Hepatic stellate cell (primary cell): ENCODE data around the gene COL17A1.

ENCODE experiments used
- DNase-seq: peaks from one replicate; pipeline ENCODE4 v3.0.0; 2011; ENCODE audit warnings: low spot score

The COL17A1 gene

DNA sequence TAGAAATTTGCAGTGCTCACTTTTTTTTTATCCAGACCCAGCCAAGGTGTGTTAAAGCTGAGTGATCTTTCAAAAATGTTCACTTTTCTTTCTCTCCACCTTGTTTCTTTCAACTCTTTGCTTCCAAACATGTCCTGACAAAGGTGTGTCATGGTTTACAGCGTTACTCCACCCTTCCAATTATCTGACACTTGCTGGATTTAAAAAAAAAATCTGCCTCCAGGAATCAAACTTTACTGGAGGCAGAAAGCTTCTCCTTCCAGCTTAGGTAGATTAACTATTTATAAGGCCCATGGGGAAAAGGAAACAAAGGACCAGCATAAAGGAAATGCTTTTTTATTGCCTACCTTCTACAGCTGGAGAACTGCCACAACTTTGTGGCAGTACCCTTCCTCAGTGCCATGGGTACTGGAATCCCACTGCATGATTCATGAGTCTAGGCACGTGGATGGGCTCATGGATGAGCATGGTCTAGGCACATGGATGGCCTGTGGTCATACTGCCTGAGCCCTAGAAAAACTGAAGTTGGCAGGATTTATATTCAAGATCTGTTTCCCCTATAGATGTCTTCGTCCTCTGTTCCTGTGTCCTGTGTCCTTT, at the start of gene COL17A1:
COL17A1 (minus strand) TSS at position 80 of the 600 bp plus-strand sequence. CDS start 5,207 bp downstream, outside the sequence.
- no peak for DNase-seq

DNA sequence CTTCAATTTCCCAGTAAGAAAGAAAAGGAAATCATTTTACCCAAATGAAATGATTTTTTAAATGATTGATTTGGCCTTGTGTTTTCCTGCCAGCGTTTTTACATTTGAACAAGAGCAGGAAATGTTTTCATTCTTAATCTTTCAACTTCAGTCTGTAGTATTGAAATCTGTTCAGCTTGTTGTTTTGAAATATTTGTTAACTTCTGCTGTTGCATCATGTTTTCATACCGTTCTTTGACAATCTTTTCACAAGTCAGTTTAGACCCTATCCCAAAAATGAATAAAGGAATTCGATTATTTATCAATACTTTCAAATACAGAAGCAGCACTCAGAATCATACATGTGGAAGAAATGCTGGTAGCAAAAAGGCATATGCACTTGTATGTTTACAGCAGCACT, 44.4 kb upstream of the COL17A1 start:
- no peak for DNase-seq

DNA sequence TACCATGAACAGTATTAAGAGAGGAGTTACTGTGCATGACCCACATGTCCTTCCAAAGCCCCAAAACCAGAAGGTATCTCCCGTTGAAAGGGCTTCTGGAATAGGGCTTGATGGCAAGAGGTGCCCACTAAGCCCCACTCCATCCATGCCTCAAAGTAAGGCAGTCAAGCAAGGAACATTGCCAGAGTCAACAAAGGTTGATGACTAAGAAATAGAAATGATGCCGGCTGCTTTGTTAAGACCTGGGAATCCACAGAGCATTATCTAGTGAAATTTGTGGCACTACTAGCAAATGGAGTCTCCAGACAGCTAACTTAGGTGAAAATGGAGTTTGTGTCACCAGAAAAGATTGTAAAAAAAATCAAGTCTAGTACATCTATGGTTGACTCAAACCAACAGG, 42.5 kb upstream of the COL17A1 start:
- DNase-seq = no peak

DNA sequence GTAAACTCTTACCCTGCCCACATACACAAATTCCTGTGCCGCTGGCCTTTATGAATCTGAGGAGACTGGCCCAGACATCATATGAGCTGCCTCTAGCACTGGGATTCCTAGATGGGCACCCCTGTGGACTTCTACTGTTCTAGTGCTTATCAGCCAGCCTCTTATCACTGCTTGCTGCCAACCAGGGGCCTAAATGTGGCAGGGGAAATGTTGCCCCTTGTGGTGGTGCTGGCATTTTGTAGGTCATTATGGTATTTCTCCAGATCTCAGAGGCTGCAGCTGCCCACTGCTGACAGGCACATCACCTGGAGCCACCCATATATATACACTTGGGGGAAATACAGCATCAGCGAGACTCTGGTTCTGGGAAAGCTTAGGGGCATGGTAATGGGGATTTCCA, 41.7 kb upstream of the COL17A1 start:
- no peak for DNase-seq

DNA sequence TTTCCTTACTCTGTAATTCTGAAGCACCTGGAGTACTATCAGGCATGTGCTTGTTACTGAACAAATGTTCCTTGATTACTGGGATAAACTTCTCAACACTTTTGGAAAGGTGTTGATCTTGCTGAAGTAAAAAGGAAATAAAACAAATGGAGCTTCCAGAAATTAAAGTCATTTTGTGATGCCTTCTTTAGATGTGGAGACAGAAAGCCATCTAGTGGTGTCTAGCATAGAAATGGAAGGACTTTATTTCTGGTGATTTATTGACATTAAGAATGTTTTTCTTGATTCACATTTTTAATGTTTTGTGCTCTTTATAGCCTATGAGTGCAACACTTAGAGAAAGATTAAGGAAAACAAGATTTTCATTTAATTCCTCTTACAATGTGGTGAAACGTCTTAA, 37.7 kb upstream of the COL17A1 start:
- peak; percentile 16 for DNase-seq

DNA sequence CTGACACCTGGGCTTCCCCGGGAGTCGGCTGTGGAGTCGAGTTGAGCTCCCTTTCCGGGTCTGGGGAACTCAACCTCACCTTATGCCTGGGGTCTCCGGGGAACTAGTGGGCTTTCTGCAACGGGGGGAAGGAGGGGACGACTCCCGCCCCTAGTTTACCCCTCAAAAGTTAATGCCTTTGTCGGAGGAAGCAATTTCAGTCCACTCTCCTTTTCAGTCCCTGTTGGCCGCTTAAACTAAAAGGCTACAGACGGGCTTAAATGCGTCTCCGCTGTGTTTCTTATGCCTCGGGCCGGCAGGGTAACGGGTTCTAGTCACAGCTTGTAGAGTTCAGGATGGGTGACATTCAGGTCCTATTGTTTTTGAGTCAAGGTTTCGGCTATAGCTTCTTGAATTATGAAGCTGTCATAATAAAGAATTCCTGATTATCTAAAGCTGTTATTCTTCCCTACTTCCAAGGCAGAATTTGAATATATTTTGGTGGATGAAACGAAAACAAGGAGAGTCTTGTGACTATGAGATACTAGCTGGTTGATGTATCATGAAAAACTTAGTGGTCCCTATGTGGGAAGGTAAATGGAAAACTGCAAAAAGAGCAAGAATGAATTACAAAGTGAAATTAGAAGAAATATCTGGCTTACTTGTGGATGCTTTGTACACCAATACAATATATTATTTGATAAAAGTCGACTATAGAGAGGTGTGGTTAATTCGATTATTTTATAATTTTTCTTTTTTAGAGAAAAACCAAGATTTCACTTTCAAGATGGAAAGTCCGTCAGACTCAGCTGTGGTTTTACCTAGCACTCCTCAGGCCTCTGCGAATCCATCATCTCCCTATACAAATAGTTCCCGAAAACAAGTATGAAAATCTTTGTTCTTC, 36.8 kb upstream of the COL17A1 start:
- DNase-seq = peak; percentile 8

DNA sequence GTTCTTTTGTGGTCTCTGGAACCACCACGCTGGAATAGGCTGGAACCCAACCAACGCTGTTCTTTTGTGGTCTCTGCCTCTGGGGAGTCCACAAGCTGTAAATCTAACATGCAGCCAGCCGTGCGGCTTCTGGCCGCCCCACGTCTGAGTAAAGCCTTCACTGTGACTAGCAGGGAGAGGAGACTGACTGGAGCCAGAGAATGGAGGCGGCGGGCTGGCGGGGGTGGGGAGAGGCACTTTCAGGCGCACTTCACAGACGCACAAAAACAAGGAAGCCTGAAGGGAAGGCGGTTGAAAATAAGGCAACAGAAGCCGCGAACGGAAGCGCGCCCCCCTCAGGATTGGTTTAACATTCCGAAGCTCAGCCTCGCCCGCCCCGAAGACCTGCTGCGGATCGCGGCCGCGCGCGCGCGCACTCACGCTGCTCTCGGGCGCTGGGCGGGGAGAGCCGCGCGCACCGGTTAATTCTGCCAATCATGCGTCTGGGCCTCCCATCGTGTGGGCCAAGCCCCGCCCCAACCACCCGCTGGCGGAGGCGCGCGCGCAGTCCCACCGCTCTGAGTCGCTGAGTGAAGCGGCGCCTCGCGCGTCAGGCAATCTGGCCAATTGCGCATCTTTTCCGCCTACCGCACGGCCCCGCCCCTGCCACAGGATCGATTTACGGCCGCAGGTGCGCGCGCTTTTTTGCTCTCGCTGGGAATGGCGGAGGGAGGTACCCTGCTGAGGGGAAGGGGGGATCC, 36.0 kb upstream of the COL17A1 start, which contains the start of gene SFR1:
SFR1 (plus strand) TSS at position 687 of the 740 bp plus-strand sequence; CDS start at position 700, 13 bp downstream.
- DNase-seq = peak; percentile 94

DNA sequence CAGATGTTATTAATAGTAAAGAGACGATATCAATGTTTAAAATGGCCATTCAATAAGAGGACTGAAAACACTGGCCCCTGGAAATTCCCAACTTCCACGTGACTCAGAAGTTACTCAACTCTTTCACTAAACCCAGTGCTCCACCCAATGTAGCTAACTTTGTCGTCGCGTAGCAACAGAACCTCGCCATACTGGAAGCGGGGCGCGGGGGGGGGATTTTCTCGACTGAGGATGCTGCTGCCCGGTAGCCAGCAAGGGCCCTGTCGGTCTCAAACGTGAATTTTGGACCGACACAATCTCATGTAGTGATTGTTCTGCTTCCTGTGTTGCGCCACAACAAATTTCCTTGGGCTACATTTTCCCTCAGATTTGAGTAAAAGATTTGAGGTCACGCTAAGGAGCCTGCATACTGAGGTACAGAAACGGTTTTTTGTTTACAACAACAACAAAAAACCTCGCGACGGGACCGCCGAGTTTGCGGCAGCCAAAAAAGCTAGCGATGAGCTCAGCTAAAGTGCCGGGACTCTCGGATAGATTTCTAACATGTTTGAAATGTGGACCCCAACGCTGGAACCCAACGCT, 35.3 kb upstream of the COL17A1 start:
- peak; percentile 80 for DNase-seq

DNA sequence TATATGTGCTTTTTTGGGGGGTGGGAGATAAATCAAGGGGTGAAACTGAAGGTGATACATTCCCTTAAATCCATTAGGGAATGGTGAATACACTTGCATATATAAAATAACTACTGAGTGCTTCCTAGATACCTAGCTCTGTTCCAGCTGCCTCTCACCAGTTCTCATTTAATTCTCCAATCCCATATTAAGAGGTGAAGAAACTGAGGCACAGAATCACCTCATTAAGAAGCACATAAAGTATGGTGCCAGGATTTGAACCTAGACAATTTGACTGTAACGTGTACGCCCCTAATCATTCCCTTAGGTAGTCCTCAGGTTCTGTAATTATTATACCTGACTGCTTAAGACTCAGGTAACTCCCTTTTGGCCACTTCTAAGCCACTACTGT, 34.8 kb upstream of the COL17A1 start:
- no peak for DNase-seq

DNA sequence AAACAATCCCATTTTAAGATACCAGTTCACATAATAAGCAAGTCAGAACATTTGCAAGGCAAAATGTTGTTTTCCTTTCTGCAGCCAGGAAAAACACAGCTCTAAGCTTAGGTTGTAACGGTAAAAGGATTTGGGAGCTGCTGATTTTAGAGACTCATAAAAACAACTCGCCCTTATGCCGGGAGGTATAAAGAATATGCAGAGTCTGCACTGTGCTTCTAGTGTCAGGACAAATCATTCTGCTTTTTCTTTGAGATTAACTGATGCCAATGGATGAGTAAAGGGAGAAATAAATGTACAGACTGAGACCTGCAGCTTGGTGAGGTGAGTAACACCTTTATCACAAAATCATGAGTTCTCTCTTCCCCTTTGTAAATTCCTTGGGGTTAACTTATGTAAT, 34.3 kb upstream of the COL17A1 start:
- no peak for DNase-seq

DNA sequence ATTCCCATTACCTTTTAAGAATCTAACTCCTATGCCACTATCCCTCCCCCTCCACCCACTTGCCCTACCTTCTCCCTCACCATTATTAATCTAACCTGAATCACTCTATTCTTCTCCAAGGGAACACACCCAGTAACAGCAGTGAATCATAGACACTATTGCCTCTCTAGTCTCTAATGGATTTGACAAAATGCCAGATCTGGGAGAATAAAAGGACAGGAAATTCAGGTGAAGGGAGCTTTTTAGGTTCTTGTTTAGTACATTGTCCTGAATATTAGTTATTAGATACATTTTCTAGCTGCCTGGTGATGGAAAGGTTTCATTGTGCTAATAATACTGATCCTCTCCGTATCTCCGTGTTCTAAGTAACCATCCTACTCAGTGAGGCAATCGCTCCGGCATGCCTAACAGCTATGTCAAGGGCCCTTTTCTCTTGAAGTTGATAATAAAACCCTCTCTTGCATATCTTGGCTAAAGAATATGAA, 32.2 kb upstream of the COL17A1 start:
- no peak for DNase-seq

DNA sequence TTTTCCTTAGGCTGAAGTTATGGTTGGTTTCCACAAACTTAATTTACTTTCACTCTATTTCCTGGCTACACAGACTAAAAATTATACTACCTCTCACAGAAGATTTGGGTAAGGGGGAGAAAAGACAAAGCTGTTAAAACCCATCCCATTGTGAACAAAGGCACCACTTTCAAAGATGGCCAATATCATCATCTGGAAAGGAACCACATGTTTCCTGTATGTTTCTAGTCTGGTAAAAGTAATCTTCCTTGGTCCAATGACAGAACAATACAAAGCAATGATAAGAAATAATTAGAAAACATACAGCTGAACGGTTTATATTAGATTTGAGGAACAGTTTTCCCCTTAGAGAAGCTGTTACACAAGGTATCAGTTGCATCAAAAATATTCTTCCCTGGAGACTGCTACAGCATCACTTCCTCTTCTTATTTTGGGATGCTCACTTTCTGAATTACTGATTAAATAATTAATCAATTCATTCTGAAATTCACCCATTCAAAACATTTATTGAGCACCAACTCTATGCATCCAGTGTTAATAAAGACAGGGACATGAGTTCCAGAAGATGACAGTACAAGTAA, 27.8 kb upstream of the COL17A1 start:
- no peak for DNase-seq

DNA sequence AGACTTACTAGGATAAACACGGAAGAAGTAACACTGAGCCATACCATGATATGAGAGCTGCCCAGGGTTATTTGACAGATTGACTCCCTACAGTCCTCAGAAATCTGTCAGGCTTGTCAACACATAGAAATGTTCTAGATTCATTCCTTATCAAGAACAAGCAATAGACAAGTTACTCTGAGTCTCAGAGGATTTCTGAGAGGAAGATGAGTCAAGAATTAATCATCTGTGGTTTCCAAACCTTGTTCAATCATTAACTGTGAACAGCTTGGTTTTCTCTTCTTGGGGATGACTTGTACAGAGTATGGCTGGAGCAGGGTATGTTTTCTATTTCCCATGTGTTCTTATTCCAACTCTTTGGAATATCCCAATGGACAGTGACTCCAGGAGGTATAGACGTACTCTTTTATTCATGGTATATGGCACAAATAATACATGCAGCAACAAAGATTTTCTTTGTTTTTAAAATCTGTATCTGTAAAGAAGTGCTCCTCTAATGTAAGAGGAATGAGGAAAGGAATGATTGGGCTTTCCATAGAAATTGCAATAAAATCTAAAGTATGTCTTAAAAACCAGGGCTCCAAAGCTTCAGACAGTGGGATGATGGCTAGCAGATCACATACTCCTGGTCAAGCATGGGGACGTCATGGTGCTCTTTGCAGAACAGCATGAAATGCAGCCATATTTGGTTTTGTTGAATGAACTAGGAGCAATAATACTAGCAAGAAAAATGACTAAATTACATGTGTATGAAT, 24.4 kb upstream of the COL17A1 start:
- DNase-seq = peak; percentile 32

DNA sequence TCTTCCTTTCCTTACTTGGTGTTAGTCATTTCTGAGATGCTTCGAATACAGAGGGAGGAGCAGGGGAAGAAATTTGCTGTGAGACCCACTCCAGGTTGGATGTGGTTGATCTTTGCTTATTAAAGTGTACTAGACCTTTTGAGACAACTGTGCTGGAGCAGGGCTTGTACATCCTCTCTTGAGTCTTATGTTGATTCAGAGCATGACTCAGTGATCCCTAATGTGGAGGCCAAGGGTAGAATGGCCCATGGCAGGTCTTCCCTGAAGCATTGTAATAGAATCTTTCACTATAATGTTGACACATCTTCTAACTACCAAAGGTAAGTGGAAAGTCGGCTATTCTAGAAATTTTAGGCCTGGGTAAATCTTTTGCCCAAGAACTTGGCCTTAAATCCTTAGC, 19.2 kb upstream of the COL17A1 start:
- DNase-seq = no peak

DNA sequence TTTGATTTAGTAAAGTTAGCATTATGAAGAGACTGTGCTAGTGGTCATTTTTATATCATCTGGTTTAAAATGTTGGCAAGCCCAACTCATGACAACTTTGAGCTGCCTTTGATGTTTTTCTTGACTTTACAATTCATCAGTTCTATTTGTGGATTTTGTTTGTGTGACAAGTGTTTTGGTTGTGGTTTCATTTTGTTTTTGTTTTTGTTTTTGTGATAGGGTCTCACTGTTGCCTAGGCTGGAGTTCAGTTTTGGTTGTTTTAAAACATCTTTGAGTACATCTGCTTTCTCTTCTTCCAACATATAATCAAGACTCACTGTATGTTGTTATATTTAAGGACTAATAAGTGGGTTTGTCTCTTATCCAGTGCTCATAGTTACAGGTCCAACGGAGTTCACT, 18.7 kb upstream of the COL17A1 start:
- no peak for DNase-seq

DNA sequence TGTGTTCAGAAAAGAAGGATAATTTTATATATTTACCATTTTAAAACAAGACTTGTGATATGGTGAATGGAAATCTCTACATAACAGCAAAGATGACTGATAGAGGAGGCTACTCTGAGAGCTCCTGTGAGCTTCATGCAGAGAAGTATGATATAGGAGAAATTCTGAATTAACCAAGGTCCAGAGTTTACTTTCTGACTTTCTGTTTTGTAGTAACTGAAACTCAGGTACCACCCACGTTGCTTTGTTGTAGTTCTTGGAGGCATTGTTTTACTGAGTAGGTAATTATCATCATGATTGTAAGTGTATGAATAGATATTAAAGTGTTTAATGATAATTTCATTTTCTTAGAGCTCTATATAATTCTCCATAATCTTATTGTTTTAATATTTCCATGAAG, 18.3 kb upstream of the COL17A1 start:
- DNase-seq = no peak

DNA sequence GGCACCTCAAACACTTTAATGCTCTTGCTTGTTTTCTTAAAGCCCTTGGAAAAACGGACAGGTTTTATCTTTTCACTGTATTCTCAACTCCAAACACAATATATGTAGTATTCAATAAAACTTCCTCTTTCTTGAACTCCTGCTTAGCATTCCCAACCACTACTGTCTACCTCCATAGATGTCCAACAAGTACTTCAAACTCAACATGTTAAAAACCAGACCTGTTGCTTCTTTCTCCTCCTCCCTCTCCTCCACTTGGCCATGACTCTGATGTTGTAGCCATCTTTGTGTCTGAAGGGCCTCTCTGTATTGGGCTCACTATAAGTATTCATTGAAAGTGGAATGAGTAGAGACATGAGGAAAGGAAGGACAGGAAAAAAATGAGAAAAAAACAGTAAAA, 16.2 kb upstream of the COL17A1 start:
- no peak for DNase-seq

DNA sequence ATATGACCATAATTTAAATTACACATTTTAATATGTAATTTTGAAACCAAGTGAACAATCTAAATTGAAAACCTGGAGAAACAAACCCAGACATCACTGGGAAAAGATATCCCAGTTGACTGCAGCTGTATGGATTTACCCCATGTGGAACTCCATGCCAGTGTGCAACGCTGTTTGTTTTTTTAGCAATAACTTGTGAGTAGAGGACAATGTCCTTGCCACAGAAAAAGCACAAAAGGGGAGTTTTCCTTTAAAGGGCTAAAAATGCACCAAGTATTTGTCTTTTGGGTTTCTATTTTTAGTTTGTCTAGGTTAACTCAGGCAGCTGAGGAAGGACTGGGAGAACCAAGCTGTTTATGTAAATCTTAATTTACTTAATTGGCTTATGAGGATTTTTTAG, 15.1 kb upstream of the COL17A1 start:
- no peak for DNase-seq

DNA sequence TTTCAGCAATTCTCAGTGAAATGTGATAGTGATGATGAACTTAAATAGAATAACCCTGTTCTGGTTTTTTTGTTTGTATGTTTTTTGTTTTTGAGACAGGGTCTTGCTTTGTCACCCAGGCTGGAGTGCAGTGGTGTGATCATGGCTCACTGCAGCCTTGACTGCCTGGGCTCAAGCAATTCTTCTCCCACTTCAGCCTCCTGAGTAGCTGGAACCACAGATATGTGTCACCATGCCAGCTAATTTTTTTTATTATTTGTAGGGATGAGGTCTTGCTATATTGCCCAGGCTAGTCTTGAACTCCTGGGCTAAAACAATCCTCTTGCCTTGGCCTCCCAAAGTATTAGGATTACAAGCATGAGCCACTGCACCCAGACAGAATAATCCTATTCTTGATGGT, 14.3 kb upstream of the COL17A1 start:
- DNase-seq = no peak

DNA sequence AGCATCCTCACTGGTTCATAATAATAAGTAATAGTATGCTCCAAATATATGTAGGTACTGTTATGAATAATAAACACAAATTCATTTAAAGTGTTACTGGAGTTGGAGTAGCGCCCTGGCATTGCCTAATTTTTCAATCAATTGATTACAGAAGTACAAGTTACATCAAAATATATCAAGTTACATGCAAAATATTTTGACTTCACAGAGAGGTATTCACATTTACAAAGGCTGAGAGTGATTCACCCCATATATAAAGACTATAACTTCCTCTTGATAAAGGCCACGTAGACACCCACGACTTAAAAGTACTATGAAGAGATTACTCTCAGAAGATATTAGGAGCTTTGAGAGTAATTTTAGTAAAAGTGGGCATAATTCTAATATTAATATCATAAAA, 13.6 kb upstream of the COL17A1 start:
- no peak for DNase-seq

DNA sequence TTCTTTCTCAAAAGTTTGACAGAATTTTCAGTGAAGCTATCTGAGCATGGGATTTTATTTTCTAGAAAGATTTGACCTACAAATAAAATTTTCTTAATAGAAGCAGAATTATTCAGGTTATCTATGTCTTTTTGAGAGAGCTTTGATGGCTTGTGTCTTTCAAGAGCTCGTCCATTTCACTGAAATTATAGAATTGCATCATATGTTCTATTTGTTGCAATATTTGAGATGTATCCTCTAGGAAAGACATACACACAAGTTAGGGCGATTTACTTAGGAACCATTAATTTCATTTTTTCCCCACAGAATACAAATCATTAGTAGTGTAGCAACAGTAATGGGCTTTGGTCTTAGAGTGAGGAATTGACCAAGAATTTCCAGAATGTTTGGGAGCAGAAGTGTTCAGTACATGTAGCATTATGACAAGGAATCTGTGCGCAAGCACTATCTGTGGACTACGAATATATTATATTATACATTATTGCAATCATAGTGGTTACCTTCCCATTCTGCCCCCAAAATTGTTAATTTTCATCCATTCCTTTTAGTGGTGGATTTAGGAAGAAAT, 12.8 kb upstream of the COL17A1 start:
- DNase-seq = no peak
